LNCaP clone FGC (cell line): Measurements from ENCODE around the gene PHF23.
A peak's percentile ranks its signal among the peaks of the same experiment; 100 is the strongest.

Experiments used
- DNase-seq: peaks from one replicate; pipeline ENCODE4 v3.0.0-alpha.2; 2011; ENCODE audit warnings: low read depth
- H3K4me3 ChIP-seq: 2 replicates; pipeline ENCODE4 v1.5.1; 2011; ENCODE audit warnings: mild to moderate bottlenecking, low read depth, low read length, control low read depth
- CTCF ChIP-seq: IDR thresholded peaks from 2 replicates; pipeline ENCODE4 v1.5.1; 2012; ENCODE audit warnings: mild to moderate bottlenecking; ENCODE audit not compliant: control insufficient read depth, insufficient read depth; ENCODE audit errors: extremely low read depth

Gene PHF23

DNA sequence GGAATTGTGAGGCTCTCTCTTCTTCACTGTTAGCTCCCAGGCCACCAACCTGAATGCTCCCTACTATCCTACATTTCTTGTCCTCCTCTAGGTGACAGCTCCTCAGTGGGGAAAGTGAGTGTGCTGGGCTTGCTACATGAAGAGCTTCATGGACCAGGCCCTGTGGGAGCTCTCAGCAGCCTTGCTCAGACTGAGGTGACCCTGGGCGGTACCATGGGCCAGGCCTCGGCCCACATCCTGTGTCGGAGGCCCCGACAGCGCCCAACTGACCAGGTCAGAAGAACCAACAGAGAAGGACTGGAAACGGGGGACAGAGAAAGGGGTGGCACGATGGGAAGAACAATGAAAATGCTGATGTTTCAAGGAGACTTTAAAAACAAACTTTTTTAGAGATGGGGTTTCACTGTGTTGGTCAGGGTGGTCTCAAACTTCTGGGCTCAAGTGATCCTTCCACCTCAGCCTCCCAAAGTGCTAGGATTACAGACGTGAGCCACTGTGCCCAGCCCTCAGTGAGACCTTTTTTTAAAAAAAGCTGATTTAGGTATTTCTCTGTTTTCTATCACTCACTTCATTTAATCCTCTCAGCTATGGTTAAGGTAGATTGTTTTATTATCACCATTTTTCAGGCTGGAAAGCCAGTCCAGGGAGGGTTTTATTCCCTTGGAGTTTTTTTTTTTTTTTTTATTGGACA lies 17.7 kb upstream of the PHF23 start:
- TF ChIP-seq CTCF, result no peak
- H3K4me3 ChIP-seq, result no peak overlapping the region
- no peak for DNase-seq

DNA sequence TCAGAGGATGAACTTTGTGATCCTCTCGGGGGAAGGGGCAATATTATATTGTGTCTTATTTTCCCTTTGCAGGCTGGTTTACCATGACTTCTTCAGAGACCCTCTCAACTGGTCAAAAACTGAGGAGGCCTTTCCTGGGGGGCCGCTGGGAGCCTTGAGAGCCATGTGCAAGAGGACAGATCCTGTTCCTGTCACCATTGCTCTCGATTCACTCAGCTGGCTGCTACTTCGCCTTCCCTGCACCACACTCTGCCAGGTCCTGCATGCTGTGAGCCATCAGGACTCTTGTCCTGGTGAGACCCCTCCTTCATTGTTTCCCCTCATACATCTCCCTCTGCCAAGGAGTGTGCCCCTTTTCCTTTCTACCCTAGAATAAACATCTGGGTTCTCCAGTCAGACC lies 15.3 kb upstream of the PHF23 start:
- H3K4me3 ChIP-seq, result no peak overlapping the region
- no peak for TF ChIP-seq CTCF
- no peak for DNase-seq

DNA sequence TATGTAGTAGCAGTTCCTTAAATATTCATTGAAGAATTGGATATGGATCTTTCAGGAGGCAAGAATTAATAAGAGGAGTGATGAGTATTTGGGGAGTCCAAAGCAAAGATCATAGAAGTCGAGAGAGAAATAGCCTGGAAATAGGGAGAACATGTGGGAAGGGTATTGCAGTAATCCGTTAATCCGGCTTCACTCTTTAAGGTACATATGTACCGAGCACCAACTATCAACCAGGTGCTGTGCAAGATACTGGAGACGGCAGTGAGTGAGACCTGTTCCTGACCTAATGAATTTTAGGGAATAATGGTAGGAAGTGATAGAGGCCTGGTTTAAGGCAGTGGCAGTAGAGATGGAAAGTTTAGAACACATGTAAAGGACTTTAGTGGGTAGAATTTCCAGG lies 13.8 kb upstream of the PHF23 start:
- H3K4me3 ChIP-seq, result peak overlapping the region; percentile 92
- no peak for DNase-seq
- no peak for TF ChIP-seq CTCF

- no peak for DNase-seq
- TF ChIP-seq CTCF, result peak; percentile 58
- peak within 1 kb of the TSS; percentile 92 for H3K4me3 ChIP-seq
These were observed 13.2 kb upstream of the PHF23 start, which contains the start of gene ELP5 for GRCh38 chr17:7252176-7253043. ELP5 (plus strand) TSS chr17:7252215; CDS start chr17:7252551, 336 bp downstream.

DNA sequence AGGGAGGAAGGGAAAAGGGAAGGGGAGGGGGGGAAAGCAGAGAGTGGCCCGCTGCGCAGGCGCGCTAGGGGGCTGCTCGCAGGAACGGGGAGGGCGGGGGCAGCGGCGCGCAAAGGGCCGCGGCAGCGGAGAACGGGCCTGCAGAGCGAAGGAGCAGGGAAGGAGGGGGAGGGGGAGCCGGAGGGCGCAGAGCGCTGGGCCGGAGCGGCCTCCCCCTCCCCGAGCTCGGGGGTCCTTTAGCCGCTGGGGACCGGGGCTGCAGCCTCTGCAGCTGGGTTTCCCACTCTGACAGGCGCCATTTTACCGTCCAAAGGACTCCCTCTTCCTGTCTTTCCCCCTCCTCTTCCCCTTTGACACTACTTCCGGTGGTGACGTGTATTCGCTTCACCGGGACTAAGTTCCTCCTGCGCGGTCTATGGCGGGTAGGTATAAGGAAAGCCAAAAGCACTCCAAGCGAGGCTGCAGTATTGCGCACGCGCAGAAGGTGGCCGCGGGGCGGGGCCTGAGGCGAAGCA lies 12.5 kb upstream of the PHF23 start, which contains the start of gene CTDNEP1:
CTDNEP1 (minus strand) TSS at position 74 of the 515 bp plus-strand sequence. CDS start 438 bp downstream, outside the sequence.
- DNase-seq, result peak; percentile 99
- no peak for TF ChIP-seq CTCF
- peak within 1 kb of the TSS; percentile 92 for H3K4me3 ChIP-seq

DNA sequence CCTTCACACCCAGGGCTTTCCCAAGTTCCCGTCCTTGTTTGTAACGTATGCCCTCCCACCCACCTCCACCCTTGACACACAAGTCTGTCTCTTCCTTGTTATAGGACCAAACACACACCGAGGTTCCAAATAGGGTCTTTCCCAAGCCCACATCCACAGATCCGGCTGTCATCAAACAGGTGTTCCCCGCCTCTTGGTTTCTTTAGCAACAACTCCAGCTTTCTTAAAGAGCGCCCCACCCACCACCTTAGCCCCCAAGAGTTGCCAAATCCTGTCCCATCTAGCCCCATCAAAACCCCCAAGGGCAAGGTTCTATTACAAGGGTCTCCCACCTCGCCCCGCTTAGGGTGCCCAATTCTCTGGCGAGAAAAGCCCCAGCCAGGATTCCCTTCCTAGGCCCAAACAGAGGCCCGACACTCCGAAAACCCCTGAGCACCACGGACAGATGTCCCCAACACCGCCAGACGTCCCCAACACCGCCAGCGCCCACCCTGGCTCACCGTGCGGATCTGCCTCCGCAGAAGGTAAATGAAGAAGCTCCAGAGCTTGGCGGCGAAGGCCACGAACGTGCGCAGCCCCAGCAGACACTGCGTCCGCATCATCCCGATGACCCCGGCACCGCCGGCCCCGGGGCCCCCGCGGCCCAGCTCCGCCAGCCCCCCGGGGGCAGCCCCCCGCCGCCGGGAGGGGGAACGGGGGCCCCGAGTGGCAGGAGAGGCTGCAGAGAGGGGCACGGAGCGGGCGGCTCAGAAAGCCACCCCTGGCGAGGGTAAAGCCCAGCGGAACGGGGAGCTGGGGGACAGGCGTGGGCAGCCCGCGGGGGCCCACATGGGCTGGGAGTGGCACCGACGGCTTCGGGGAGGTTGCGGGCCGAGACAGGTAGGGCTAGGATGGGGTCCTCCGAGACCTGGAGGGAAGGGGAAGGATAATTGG lies 11.7 kb upstream of the PHF23 start:
- DNase-seq, result no peak
- peak overlapping the region; percentile 92 for H3K4me3 ChIP-seq
- no peak for TF ChIP-seq CTCF
